Chondrocyte (in vitro differentiated cells): ENCODE measurements around the gene ZNF195. TPM values are rescaled to one million over a fixed set of nuclear protein-coding genes. Genes with fewer than 3 reads are reported as not detected.

ENCODE experiments used
- DNase-seq: peaks from one replicate; pipeline ENCODE4 v3.0.0; 2021; ENCODE audit warnings: mixed read lengths, low spot score
- H3K27ac Mint-ChIP-seq: one replicate; pipeline ENCODE4 v1.8.0; 2021; ENCODE audit warnings: mild to moderate bottlenecking, moderate library complexity, mixed read lengths; ENCODE audit not compliant: unreplicated experiment
- H3K27me3 Mint-ChIP-seq: 2 replicates; pipeline ENCODE4 v1.8.0; 2021; ENCODE audit warnings: low read depth, mixed read lengths
- H3K36me3 Mint-ChIP-seq: 2 replicates; pipeline ENCODE4 v1.8.0; 2021; ENCODE audit warnings: low read depth, mixed read lengths
- H3K4me1 Mint-ChIP-seq: 2 replicates; pipeline ENCODE4 v1.8.0; 2021; ENCODE audit warnings: low read depth, mild to moderate bottlenecking, mixed read lengths
- H3K4me3 Mint-ChIP-seq: one replicate; pipeline ENCODE4 v1.8.0; 2021; ENCODE audit warnings: mild to moderate bottlenecking, moderate library complexity, mixed read lengths; ENCODE audit not compliant: unreplicated experiment
- H3K9me3 Mint-ChIP-seq: 2 replicates; pipeline ENCODE4 v1.8.0; 2021; ENCODE audit warnings: low read depth, mixed read lengths
- CTCF ChIP-seq: fragments of 200-600 bp; sonication (generic); IDR thresholded peaks from 2 replicates; pipeline ENCODE4 v1.5.0; 2021; ENCODE audit warnings: antibody characterized with exemption, mild to moderate bottlenecking, moderate library complexity
- total RNA-seq: library from RNA; stranded (reverse); gene quantifications from 3 replicates; pipeline ENCODE4 v1.2.1, GENCODE V29; 2021

The ZNF195 gene
- total RNA-seq, 1 donor from 2014 or later = 18.1 TPM

GRCh38 chr11:3381794-3382193 lies 2.8 kb upstream of the ZNF195 start:
- no peak for TF ChIP-seq CTCF
- DNase-seq = no peak
- peaks cover 10% of the 10 kb centered on the region for H3K9me3 Mint-ChIP-seq
- peaks cover 10% of the 10 kb centered on the region for H3K36me3 Mint-ChIP-seq
- no peak overlapping the region for H3K27ac Mint-ChIP-seq
- H3K4me1 Mint-ChIP-seq = peaks cover 22% of the 10 kb centered on the region
- H3K4me3 Mint-ChIP-seq = no peak overlapping the region
- H3K27me3 Mint-ChIP-seq = peaks cover 3% of the 10 kb centered on the region

GRCh38 chr11:3380706-3381545 lies 2.0 kb upstream of the ZNF195 start:
- peak overlapping the region; percentile 69 for H3K4me3 Mint-ChIP-seq
- no peak for DNase-seq
- peaks cover 3% of the 10 kb centered on the region for H3K9me3 Mint-ChIP-seq
- peaks cover 3% of the 10 kb centered on the region for H3K27me3 Mint-ChIP-seq
- peaks cover 30% of the 10 kb centered on the region for H3K4me1 Mint-ChIP-seq
- peak overlapping the region; percentile 68 for H3K27ac Mint-ChIP-seq
- TF ChIP-seq CTCF = no peak
- H3K36me3 Mint-ChIP-seq = peaks cover 10% of the 10 kb centered on the region

- Mint-ChIP-seq H3K4me1 (peaks cover 38% of the 10 kb centered on the region), H3K9me3 (no peaks in the 10 kb centered on the region), H3K27me3 (no peaks in the 10 kb centered on the region), H3K27ac (peak overlapping the region; percentile 37), H3K36me3 (peaks cover 27% of the 10 kb centered on the region), H3K4me3 (no peak overlapping the region)
- TF ChIP-seq CTCF = no peak
- no peak for DNase-seq
These were observed 3.4 kb downstream of the ZNF195 start for GRCh38 chr11:3375552-3375951.

GRCh38 chr11:3370311-3370870 lies 8.6 kb downstream of the ZNF195 start:
- no peak for DNase-seq
- H3K36me3 Mint-ChIP-seq = peaks cover 52% of the 10 kb centered on the region
- no peak for TF ChIP-seq CTCF
- H3K4me1 Mint-ChIP-seq = peaks cover 2% of the 10 kb centered on the region
- H3K9me3 Mint-ChIP-seq = peaks cover 12% of the 10 kb centered on the region
- H3K27ac Mint-ChIP-seq = no peak overlapping the region
- no peaks in the 10 kb centered on the region for H3K27me3 Mint-ChIP-seq
- H3K4me3 Mint-ChIP-seq = no peak overlapping the region

- Mint-ChIP-seq H3K36me3 (peaks cover 61% of the 10 kb centered on the region), H3K4me1 (no peaks in the 10 kb centered on the region), H3K9me3 (peaks cover 21% of the 10 kb centered on the region), H3K27ac (no peak overlapping the region), H3K4me3 (no peak overlapping the region), H3K27me3 (no peaks in the 10 kb centered on the region)
- TF ChIP-seq CTCF = no peak
- DNase-seq = no peak
These were observed 9.6 kb downstream of the ZNF195 start for GRCh38 chr11:3369366-3369765.
